ENCODE data around the gene APAF1. TPM values are rescaled to one million over a fixed set of nuclear protein-coding genes. Genes with fewer than 3 reads are reported as not detected.

APAF1 gene
- total and polyA plus RNA-seq, 2 donors (not counting 1 experiment from before 2014, with no cell fraction given), result 9.1 to 36.9 TPM

GRCh38 chr12:98744680-98745079 is 99.6 kb downstream of the APAF1 start:
- TF ChIP-seq EZH2 (IDR thresholded peaks at IDR 0.05; ENCODE audit: borderline replicate concordance, insufficient read depth, low read depth, low read length, poor library complexity, severe bottlenecking) (no peak), CTCF (IDR thresholded peaks at IDR 0.05) (no peak)
- ChIA-PET CTCF (no interaction called here), POLR2A (no interaction called here)
- DNase-seq (no peak), ATAC-seq (ENCODE audit: low read depth) (no peak)
- Histone ChIP-seq H2AFZ (ENCODE audit: insufficient read depth, low read depth, low read length, poor library complexity, severe bottlenecking) (no peak overlapping the region), H3K4me1 (ENCODE audit: control insufficient read depth in 2 of 2, insufficient read depth in 2 of 2, low read length in 2 of 2) (peaks cover 11 to 14% of the 10 kb centered on the region in 2 donors), H3K27me3 (replicated peaks in 1 of 4; ENCODE audit: control extremely low read depth in 1 of 4, control insufficient read depth in 3 of 4, insufficient read depth in 4 of 4, low read length in 3 of 4) (peaks cover 0 to 30% (median 15%) of the 10 kb centered on the region in 4 experiments), H3K9me3 (ENCODE audit: control extremely low read depth in 1 of 3, control insufficient read depth in 2 of 3, insufficient read depth in 1 of 3, low read length in 2 of 3) (peaks cover 0 to 3% (median 0%) of the 10 kb centered on the region in 3 donors), H3K27ac (ENCODE audit: low read length in 2 of 2) (no peak overlapping the region), H4K20me1 (ENCODE audit: control insufficient read depth, insufficient read depth, low read length, poor library complexity, severe bottlenecking) (no peaks in the 10 kb centered on the region), H3K36me3 (replicated peaks in 1 of 2; ENCODE audit: control extremely low read depth in 1 of 2, control insufficient read depth in 1 of 2, extremely low read depth in 1 of 2, insufficient read depth in 2 of 2, low read length in 1 of 2) (no peaks in the 10 kb centered on the region), H3K4me3 (ENCODE audit: control extremely low read depth in 1 of 5, extremely low read depth in 1 of 5, insufficient read depth in 1 of 5, low read depth in 2 of 5, low read length in 4 of 5) (no peak overlapping the region), H3K79me2 (ENCODE audit: control insufficient read depth, insufficient read depth, low read length) (no peaks in the 10 kb centered on the region), H3K4me2 (replicated peaks; ENCODE audit: low read depth, low read length, poor library complexity, severe bottlenecking) (no peak overlapping the region), H3K9ac (ENCODE audit: low read length) (no peak overlapping the region)
- peaks cover 14% of the 10 kb centered on the region for H3K4me1 Mint-ChIP-seq
- intact Hi-C loops (cut with micrococcal nuclease), result no loop called here
- WGBS (ENCODE audit: insufficient coverage), result no CpG with 5 or more reads among the region's 3 CpGs
- H3K27me3 Mint-ChIP-seq, result peaks cover 44% of the 10 kb centered on the region
- no peaks in the 10 kb centered on the region for H3K9me3 Mint-ChIP-seq (ENCODE audit: insufficient read depth)
- H3K27ac Mint-ChIP-seq, result no peak overlapping the region
- peak overlapping the region; percentile 54 for H3K4me3 Mint-ChIP-seq

GRCh38 chr12:98745578-98746391 is 100.7 kb downstream of the APAF1 start:
- H3K9me3 ChIP-seq (ENCODE audit: control extremely low read depth in 1 of 3, control insufficient read depth in 2 of 3, insufficient read depth in 1 of 3, low read length in 2 of 3), result peaks cover 0 to 2% (median 0%) of the 10 kb centered on the region in 3 donors
- ATAC-seq (ENCODE audit: low read depth) (no peak), DNase-seq (peak; percentile 19)
- H3K27ac ChIP-seq (ENCODE audit: low read length in 2 of 2), result no peak overlapping the region
- peak overlapping the region; percentile 79 for H2AFZ ChIP-seq (ENCODE audit: insufficient read depth, low read depth, low read length, poor library complexity, severe bottlenecking)
- H4K20me1 ChIP-seq (ENCODE audit: control insufficient read depth, insufficient read depth, low read length, poor library complexity, severe bottlenecking), result no peaks in the 10 kb centered on the region
- CTCF ChIA-PET, result no interaction called here
- peaks cover 14% of the 10 kb centered on the region for H3K4me1 Mint-ChIP-seq
- peaks cover 52% of the 10 kb centered on the region for H3K27me3 Mint-ChIP-seq
- TF ChIP-seq CTCF (IDR thresholded peaks at IDR 0.05) (no peak), EZH2 (IDR thresholded peaks at IDR 0.05; ENCODE audit: borderline replicate concordance, insufficient read depth, low read depth, low read length, poor library complexity, severe bottlenecking) (no peak)
- no peak overlapping the region for H3K27ac Mint-ChIP-seq
- H3K9me3 Mint-ChIP-seq (ENCODE audit: insufficient read depth), result no peaks in the 10 kb centered on the region
- peak overlapping the region; percentile 52 for H3K9ac ChIP-seq (ENCODE audit: low read length)
- peak overlapping the region; percentile 77 for H3K4me2 ChIP-seq (replicated peaks; ENCODE audit: low read depth, low read length, poor library complexity, severe bottlenecking)
- POLR2A ChIA-PET, result no interaction called here
- no peaks in the 10 kb centered on the region for H3K79me2 ChIP-seq (ENCODE audit: control insufficient read depth, insufficient read depth, low read length)
- WGBS (ENCODE audit: insufficient coverage), result 7% methylated on average over 54 of the region's 54 CpGs
- peak overlapping the region in 3 of 5 experiments; percentile 29 to 52 (median 49) for H3K4me3 ChIP-seq (ENCODE audit: control extremely low read depth in 1 of 5, extremely low read depth in 1 of 5, insufficient read depth in 1 of 5, low read depth in 2 of 5, low read length in 4 of 5)
- no peaks in the 10 kb centered on the region for H3K36me3 ChIP-seq (replicated peaks in 1 of 2; ENCODE audit: control extremely low read depth in 1 of 2, control insufficient read depth in 1 of 2, extremely low read depth in 1 of 2, insufficient read depth in 2 of 2, low read length in 1 of 2)
- H3K4me1 ChIP-seq (ENCODE audit: control insufficient read depth in 2 of 2, insufficient read depth in 2 of 2, low read length in 2 of 2), result peaks cover 11 to 14% of the 10 kb centered on the region in 2 donors
- H3K27me3 ChIP-seq (replicated peaks in 1 of 4; ENCODE audit: control extremely low read depth in 1 of 4, control insufficient read depth in 3 of 4, insufficient read depth in 4 of 4, low read length in 3 of 4), result peaks cover 0 to 30% (median 15%) of the 10 kb centered on the region in 4 experiments
- H3K4me3 Mint-ChIP-seq, result peak overlapping the region; percentile 80
- intact Hi-C loops (cut with micrococcal nuclease), result no loop called here
